ENCODE measurements around the gene ADGRA3.
A peak's percentile ranks its signal among the peaks of the same experiment; 100 is the strongest.

ADGRA3 gene

DNA sequence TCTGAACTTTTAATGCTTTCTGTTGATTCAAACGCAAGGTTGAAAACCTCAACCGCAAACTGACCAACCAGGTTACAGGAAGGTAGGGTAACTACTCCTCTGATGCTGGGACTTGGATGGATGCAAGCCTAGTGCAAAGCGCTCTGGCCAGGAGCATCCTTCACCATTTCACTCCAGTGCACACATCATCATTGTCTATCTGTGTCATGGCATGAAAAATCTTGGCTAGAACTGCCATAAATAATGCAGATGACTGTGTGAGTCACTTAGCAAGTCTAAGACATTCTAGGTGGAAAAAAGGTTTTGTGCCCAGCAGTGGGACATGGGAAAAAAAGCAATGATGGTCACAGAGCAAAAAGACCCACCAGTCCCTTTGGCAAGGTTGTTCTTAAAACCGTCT is 10.9 kb downstream of the ADGRA3 start:
- DNase-seq: no peak

DNA sequence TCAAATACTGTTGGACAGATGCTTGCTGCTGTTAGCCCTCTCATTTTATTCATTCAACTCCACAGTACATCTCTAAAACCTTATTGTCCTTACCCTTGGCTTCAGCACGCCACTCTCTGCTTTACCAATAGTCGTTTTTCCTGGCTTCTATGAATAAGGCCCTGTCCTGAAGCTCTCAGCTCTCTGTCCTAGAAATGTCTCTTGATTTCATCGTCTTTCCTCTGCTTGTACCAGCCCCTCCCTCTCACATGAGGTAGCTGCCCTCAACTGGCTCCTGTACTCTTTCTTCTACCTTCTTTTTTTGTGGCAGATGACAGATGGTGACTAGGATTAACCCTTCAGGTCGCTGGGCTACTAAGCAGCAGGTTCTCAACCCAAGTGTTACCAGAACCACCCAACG is 11.4 kb downstream of the ADGRA3 start:
- no peak for DNase-seq

DNA sequence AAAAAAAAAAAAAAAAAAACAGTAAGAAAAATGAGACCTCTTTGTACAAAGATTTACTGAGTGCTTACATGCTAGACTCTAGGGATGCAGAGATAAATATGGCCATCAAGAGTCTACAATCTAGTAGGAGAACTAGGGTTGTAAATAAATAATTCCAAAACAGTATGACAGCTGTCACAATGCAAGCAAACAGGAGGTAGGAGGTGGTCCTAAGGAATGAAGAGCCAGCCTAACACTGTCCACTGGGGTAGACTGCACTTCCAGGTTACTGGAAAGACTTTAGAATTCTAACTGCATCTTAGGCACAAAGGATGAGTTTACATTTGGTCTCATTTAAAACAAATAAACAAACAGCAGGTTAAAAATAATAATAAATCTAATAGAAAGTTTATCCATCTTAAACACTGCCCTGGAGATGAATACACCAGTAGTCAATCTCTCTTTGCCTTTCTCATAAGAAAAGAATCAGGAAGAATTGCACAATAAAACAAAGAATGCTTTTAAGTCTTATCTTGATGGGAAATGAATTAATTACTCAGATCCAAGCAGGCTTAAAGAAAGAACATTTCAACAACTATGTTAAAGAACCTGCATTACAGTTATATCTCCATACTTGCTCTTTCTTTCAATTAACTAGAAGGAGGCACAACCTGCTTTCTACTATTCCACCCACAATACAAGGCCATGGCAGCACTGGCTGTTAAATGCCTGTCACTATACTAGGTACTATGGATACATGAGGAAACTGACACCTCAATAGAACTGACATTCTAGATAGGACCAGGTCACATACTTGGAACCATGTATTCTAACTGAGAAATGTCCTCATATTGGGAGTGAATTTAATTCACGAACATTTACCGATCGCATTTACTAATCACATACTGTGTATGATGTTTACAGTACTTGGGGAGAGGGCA is 12.7 kb downstream of the ADGRA3 start:
- DNase-seq: no peak

DNA sequence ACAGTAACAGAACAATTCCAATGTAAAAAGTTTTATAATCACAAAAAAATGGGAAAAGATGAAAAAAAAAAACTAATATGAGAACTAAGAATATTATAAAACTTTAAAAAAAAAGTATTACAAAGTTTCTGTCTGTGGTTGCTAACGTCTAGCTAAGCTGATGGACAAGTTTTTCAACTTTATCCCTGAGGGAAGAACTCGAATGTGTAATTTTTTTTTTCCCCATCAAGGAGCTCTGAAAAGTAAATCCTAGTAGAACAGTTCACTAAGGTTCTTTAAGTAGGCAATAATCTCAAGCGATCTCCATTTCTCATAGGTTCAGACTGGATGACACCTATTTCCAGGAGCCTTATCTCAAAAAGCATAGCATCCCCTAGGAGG is 14.2 kb downstream of the ADGRA3 start:
- DNase-seq: no peak

DNA sequence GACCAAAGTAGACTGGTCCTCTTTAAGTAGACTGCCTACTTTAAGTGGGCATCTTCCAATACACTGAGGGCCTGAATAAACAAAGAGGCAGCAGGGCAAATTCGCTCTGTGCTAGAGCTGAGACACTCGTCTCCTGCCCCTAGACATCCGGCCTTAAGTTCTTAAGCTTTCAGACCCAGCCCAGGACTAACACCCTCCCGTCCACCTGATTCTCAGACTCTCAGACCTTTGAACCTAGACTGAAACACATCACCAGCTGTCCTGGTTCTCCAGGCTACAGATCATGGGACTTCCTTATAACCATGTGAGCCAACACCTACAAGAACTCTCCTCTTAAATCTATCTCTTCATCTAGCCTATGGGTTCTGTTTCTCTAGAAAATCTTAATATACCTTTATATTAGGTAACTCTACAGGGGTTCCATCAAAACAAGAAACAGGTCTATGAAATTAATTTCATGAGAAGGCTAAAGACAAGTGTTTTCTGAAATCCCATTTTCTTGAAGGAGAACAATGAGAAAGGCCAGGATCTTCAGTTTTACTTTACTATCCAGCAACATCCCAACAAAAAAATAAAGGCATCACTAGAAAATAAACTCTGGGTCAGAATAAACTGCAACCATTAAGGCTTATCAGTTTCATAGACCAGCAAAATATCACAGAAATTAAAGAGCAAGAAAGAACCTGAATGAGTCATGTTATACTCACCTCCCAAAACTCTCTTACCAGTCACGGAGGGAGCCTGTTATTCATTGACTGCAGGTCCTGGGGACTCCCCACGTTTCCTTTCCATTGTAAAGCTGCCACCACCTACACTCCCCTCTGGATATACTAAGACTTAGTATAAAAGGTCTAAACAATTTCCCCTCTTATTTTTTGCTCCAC is 14.8 kb downstream of the ADGRA3 start:
- peak; percentile 25 for DNase-seq

DNA sequence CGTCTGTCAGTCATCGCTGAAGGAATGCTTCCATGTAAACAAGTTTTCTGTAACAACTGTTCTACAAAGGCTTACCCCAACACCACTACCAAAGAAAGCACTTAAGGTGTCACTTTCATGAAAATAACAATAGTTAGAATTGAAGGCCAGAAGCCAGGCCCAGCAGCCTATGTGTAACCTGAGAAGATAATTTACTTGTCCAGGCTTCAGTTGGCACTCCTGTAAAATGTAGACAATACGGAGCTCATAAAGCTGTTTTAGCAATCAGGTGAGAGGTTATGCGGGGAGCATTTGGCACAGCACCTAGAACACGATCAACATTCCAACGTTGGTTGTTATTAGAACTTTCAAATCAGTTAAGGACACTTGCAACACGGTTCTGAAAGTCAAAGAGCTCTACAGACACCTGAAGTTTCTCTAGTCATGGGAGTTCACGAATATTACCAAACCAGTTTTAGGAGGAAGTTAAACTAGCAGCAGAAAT is 15.7 kb downstream of the ADGRA3 start:
- no peak for DNase-seq

DNA sequence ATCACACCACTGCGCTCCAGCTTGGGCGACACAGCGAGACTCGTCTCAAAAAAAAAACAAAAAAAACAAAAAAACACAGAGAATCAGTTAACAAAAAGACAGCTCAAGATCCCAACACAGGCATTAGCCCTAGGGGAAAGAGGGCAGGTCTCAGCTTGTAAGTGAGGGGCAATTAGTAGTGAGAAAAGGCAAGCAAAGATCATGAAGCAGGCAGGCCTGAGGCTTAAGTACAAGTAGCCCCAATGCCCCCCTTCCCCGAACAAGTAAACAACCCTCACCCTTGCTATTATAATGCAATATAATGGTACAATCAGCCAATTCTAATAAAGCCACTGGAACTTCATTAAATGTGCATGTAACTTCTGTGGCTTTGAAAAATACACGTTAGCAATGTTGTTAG is 17.0 kb downstream of the ADGRA3 start:
- DNase-seq: no peak

DNA sequence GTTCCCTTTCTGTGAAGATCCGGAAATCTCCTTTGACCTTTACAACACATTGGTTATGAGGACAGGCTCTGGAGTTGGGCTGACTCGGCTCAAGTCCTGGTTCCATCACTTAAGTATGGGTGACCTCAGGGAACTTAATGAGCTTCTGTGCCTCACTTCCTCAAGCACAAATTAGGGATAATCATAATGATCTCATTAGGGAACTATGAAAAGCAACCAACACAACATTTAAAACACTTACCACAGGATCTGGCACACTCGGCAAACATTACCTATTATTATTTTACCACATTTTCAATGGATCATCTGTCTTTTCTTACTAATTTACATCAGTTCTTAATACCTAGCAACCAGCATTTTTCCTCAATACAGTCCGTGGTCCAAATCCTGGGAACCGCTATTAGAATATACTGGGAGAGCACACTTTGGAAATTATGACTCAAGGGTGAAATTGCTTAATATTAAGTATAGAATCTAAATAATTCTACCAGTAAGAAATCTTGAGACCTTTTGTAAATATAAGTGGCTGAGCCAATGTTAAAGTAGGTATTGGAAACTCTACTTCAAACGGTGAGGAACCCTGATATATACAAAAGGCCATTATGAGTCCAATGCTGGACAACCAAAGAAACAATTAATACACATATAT is 19.6 kb downstream of the ADGRA3 start:
- DNase-seq: no peak

DNA sequence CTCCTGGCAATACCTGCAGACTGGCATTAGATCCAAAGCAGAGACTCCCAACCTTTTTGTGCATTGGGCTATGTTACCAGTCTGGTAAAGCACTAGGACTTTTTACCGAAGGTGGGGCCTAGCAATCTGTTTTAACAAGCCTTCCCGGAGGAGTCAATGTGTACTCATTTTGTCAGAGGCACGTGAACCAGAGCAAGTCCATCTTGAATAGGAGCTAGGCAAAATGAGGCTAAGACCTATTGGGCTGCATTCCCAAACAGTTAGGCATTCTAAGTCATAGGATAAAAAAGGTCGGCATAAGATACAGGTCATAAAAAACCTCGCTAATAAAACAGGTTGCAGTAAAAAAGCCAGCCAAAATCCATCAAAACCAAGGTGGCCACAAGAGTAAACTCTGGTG is 22.3 kb downstream of the ADGRA3 start:
- DNase-seq: no peak

DNA sequence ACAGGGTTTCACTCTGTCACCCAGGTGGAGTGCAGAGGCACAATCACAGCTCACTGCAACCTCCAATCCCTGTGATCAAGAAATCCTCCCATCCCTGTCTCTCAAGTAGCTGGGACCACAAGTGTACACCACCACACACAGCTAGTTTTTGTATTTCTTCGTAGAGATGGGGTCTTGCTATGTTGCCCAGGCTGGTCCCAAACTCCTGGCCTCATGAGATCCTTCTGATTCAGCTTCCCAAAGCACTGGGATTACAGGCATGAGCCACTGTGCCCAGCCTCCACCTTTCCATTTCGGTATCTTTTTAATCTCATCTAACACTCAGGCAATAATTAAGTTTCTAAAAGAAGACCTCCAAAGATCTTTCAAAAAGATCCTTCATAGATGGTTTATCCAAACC is 22.9 kb downstream of the ADGRA3 start:
- no peak for DNase-seq

DNA sequence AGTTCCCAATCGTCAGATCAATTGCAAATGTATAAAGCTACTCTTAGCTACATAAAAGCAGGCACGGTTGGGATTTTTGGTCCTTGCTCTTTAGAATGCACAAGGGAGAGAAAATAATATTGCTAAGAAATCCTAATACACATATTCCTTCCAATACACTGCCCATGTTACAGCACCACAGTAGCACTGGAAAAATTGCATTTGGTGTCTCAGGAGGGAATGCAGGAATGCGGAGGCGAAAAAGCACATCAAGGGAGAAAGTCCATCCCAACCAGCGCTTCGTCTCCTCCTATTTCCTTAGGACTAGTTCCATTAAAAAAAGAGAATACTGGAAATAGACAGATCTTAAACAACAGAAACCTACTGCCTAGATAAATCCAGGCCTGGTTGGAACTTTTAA is 23.9 kb downstream of the ADGRA3 start:
- no peak for DNase-seq

DNA sequence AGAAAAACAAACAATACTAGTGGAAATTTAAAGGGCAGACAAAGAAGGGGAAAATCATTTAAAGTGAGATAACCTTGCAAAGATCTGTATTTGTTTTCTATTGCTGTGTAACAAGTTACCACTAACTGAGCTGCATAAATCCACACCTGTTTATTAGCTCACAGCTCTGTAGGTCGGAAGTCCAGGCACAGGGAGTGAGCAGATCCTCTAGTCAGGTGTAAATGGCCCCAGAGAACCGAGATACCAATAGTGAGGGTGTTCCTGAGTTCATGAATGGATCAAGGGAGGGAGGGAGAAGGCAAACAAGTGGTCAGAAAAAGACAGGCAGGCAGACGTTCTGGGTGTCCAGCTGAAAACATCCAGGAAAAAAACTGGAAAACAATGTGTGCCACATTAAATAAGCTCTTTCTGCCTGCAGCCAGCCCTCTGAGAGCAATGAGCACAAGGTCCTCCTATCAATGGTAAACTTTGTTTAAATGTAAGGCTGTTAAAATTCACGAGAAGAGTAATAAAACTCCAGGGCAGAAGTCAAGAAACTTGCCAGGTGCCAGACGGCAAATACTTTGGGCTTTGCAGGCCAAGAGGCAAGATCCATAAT is 25.0 kb downstream of the ADGRA3 start:
- no peak for DNase-seq

DNA sequence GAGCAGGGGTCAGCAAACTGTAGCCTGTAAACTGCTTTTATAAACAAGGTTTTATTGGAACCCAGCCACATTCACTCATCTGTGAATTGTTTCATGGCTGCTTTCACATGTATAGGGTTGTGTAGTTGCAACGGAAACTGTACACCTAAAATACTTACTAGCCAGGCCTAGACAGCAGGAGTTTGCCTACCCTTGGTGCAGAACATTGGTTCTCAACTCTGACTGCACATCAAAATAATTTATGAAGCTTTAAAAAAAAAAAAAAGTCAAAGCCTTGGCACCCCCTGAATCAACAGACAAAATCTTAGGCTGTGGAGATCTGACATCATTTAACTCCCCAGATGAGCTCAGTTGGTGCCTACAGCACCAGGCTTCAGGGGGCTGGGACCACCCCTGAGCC is 27.8 kb downstream of the ADGRA3 start:
- DNase-seq: no peak

DNA sequence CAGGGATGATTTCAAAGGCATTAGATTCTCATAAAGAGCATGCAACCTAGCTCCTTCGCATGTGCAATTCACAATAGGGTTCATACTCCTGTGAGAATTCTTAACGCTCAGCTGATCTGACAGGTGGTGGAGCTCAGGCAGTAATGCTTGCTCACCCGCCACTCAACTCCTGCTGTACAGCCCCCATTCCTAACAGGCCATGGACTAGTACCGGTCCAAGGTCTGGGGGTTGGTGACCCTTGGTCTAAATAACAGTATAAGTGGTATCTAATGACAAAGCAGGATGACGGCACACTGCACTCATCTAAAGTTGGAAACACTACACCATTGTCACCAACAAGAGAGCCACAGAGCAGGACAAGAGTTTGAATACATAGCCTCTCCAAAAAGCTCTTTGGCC is 28.5 kb downstream of the ADGRA3 start:
- DNase-seq: no peak

DNA sequence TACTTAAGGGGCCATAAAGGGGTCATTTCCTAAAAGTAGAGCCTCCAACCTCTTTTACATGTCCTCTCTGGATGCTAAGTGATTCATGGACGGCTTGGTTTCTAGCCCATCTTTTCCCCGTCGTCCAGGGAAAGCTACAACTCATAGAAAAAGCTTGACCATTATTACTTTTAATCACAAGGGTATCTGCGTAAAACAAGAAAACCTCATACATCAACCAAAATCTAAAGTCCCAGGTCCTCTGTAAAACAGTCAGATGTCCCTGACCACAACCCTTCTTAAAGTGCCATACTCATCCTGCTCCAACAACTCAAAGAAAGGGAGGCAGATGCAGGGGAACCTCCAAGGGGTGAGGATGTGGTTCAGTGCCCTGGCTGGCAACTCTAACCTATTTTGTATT is 29.6 kb downstream of the ADGRA3 start:
- no peak for DNase-seq

DNA sequence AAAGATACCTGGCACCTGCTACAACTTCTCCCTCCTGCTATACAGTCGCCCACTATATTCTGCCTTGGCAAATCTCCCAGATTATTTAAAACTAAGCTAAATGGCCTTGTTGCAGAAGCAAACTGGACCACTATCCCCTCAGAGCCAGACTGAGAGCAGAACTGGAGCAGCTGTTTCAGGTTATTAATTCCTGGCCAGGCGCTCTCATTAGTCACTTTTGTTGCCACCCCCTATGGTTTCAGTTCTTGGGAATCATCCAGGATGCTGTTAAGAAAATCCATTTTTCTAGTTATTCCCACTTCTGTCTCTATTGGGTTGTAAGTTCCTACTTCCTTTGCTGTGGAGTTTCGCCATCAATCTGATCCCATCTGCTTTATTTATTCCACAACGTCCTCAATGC is 30.1 kb downstream of the ADGRA3 start:
- DNase-seq: no peak

DNA sequence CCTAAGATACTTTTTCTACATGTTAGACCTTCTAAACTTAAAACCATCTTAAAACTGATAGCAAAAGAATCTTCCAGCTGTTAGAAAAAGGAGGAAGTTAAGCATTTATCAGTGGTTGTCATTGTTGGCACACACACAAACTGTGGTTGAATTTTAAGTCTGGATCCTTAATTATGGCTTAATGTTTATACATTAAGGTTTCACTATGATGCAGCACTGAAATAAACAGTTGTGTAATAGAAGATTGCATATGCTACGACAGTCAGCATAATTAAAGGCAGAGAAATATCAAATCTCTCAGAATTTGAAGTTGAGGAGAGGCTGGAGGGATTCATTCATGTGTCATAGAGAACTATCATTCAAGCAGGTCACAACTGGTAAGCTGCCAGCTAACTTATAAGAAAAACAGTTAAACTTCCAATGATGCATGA is 32.3 kb downstream of the ADGRA3 start:
- DNase-seq: no peak

DNA sequence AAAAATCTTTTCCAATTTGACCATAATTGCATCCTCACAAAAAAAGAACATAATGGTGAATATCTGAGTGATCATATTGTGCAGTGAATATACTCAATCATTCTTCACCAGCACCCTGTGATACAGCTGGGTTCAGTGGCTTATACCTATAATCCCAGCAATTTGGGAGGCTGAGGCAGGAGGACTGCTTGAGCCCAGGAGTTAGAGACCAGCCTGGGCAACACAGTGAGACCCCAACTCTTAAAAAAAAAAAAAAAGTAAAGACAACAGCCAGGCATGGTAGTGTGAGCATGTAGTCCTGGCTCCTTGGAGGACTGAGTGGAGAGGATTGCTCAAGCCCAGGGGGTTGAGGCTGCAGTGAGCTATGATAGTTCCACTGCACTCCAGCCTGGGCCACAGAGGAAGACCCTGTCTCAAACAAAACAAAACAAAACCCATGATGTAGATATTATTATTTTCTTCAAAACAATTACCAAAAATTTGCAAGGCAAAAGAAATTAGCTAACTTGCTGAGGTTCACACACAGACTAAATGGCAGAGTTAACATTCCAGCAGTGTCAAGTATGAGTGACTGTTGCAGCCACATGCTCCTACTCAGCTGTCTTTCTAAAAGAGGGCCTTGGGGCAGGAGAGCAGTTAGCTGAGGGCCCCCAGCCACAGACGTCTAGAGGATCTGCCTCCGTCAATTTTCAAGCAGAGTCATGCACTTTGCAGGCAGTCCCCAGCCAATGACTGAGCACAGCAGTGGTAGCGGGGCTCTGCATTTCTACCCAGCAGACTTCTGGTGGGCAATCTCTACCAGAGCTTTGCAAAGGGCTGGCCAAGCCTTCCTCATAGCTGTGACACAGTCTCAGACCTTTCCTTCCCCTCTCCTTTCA is 33.4 kb downstream of the ADGRA3 start:
- no peak for DNase-seq

DNA sequence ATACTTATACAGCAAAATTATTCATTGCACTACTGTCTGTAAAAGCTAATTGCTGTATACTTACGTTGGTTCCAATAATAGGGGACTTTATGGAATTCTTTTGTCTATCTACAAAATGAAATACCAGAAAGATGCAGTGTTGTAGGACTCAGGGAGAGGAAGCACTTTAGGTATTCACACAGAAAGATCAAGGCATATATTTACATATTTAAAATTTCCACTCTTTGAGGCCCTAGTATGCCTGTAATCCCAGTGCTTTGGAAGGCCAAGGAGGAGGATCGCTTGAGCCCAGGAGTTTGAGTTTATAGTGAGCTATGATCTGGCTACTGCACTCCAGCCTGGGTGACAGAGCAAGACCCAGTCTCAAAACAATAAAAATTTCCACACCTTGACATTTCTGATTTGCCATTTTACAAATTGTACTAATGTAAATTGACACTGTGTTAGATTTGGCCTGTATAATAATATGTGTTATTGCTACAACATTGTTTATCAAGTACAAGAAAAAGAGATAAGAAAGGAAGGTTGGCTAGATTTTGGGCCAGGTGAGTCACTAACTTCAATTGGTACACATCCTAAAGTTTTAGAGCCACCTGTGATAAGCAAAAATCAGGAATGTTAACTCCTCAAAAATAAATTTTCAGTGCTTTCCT is 35.1 kb downstream of the ADGRA3 start:
- DNase-seq: no peak

DNA sequence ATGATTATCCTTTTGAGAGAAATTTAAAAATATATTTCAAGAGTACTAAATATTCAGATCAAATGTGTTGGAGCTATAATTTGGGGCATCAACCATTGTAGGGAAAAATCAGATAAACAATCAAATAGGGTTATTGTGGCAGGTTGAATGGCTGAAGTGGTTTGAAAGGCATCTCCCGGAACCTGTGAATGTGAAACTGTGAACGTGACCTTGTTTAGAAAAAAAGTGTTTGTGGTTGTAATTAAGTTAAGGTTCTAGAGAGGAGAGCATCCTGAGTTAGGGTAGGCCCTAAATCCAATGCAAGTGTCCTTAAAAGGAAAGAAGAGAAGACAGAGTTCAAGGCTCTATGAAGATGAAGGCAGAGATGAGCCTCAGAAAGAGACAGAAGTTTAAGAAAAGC is 37.4 kb downstream of the ADGRA3 start:
- no peak for DNase-seq

DNA sequence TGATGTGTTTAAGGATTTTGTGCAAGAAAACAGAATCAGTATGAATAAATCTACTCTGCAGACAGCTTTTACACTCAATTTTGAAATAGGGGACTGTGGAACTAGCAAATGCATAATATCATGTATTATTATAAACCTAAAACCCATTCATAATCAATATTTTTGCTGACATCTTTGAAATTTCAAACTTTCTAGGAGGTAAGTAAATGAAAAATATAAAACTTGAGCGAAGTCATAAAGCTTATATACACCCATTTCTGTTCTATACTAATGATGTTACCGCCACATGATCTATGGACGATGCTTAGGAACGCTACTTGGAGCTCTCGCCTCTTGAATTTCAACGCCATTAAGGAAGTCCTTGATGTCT is 38.1 kb downstream of the ADGRA3 start:
- no peak for DNase-seq

All from T1000 (cell line).